ENCODE measurements around the gene SGK1. TPM values are rescaled to one million over a fixed set of nuclear protein-coding genes. Genes with fewer than 3 reads are reported as not detected.
A peak's percentile ranks its signal among the peaks of the same experiment; 100 is the strongest.

Gene SGK1
- total and polyA plus RNA-seq, 2 experiments from 2014 or later = 145 to 161 TPM

DNA sequence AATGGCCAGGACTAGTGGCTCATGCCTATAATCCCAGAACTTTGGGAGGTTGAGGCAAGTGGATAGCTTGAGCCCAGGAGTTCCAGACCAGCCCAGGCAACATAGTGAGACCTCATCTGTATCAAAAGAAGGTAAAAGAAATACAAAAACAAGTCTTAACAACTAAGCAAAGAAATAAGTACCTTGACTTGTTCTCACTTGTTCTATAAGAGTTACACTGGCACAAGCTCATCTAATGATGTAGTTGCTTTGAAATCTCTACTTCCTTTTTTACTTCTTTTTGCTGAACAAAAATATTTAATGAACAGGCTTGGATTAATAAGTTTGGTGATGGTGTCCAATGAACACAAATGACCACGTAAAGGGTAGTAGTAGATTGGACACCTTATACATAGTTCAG, 72.2 kb downstream of the SGK1 start:
- H2AFZ ChIP-seq = no peak overlapping the region
- H3K9me2 ChIP-seq (replicated peaks; ENCODE audit: insufficient read depth) = no peaks in the 10 kb centered on the region
- no peaks in the 10 kb centered on the region for H3K9me3 ChIP-seq (ENCODE audit: low read depth)
- no peaks in the 10 kb centered on the region for H3K36me3 ChIP-seq (replicated peaks; ENCODE audit: insufficient read depth, low read depth)
- TF ChIP-seq EZH2phosphoT487 (IDR thresholded peaks at IDR 0.05; ENCODE audit: low read depth, severe bottlenecking, unreplicated experiment) (no peak), EZH2 (IDR thresholded peaks at IDR 0.05; ENCODE audit: borderline replicate concordance) (no peak)
- TF ChIP-seq, protein P1, sequence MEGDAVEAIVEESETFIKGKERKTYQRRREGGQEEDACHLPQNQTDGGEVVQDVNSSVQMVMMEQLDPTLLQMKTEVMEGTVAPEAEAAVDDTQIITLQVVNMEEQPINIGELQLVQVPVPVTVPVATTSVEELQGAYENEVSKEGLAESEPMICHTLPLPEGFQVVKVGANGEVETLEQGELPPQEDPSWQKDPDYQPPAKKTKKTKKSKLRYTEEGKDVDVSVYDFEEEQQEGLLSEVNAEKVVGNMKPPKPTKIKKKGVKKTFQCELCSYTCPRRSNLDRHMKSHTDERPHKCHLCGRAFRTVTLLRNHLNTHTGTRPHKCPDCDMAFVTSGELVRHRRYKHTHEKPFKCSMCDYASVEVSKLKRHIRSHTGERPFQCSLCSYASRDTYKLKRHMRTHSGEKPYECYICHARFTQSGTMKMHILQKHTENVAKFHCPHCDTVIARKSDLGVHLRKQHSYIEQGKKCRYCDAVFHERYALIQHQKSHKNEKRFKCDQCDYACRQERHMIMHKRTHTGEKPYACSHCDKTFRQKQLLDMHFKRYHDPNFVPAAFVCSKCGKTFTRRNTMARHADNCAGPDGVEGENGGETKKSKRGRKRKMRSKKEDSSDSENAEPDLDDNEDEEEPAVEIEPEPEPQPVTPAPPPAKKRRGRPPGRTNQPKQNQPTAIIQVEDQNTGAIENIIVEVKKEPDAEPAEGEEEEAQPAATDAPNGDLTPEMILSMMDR (IDR thresholded peaks at IDR 0.05; ENCODE audit: poor library complexity) = no peak
- 100% methylated on average over 1 of the region's 1 CpG for WGBS (ENCODE audit: low lambda C conversion rate, missing lambda C conversion rate)
- H4K20me1 ChIP-seq (ENCODE audit: insufficient read depth, poor library complexity, severe bottlenecking) = no peaks in the 10 kb centered on the region
- peaks cover 15% of the 10 kb centered on the region for H3K4me1 ChIP-seq (ENCODE audit: insufficient read depth)
- no peak for DNase-seq (ENCODE audit: low spot score)
- H3K27me3 ChIP-seq = no peaks in the 10 kb centered on the region
- no peak overlapping the region for H3K4me2 ChIP-seq
- H3K4me3 ChIP-seq = no peak overlapping the region
- H3K27ac ChIP-seq = no peak overlapping the region
- no peaks in the 10 kb centered on the region for H3K79me2 ChIP-seq

DNA sequence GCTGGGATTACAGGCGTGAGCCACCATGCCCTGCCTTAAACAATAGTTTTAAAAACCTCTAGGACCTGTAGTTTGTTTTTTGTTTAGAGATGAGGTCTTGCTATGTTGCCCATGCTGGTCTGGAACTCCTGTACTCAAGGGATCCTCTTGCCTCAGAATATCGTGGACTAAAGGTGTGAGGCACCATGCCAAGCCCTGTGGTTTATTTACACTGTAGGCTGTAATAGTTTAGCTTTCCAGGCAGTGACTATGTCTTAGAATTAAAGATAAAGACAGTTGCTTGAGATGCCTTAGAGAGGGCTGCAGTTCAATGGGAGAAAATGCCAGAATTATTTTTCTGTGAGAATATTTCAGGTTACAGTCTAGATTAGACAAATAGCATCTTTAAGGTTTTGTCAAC, 72.9 kb downstream of the SGK1 start:
- H3K4me1 ChIP-seq (ENCODE audit: insufficient read depth) = peaks cover 10% of the 10 kb centered on the region
- no peaks in the 10 kb centered on the region for H4K20me1 ChIP-seq (ENCODE audit: insufficient read depth, poor library complexity, severe bottlenecking)
- H3K36me3 ChIP-seq (replicated peaks; ENCODE audit: insufficient read depth, low read depth) = no peaks in the 10 kb centered on the region
- no peaks in the 10 kb centered on the region for H3K27me3 ChIP-seq
- H2AFZ ChIP-seq = no peak overlapping the region
- peak; percentile 18 for DNase-seq (ENCODE audit: low spot score)
- H3K4me2 ChIP-seq = no peak overlapping the region
- H3K4me3 ChIP-seq = no peak overlapping the region
- H3K79me2 ChIP-seq = no peaks in the 10 kb centered on the region
- TF ChIP-seq, protein P1 (IDR thresholded peaks at IDR 0.05; ENCODE audit: poor library complexity) = no peak
- TF ChIP-seq EZH2 (IDR thresholded peaks at IDR 0.05; ENCODE audit: borderline replicate concordance) (no peak), EZH2phosphoT487 (IDR thresholded peaks at IDR 0.05; ENCODE audit: low read depth, severe bottlenecking, unreplicated experiment) (no peak)
- H3K9me3 ChIP-seq (ENCODE audit: low read depth) = no peaks in the 10 kb centered on the region
- no peaks in the 10 kb centered on the region for H3K9me2 ChIP-seq (replicated peaks; ENCODE audit: insufficient read depth)
- 61% methylated on average over 2 of the region's 2 CpGs for WGBS (ENCODE audit: low lambda C conversion rate, missing lambda C conversion rate)
- H3K27ac ChIP-seq = no peak overlapping the region

DNA sequence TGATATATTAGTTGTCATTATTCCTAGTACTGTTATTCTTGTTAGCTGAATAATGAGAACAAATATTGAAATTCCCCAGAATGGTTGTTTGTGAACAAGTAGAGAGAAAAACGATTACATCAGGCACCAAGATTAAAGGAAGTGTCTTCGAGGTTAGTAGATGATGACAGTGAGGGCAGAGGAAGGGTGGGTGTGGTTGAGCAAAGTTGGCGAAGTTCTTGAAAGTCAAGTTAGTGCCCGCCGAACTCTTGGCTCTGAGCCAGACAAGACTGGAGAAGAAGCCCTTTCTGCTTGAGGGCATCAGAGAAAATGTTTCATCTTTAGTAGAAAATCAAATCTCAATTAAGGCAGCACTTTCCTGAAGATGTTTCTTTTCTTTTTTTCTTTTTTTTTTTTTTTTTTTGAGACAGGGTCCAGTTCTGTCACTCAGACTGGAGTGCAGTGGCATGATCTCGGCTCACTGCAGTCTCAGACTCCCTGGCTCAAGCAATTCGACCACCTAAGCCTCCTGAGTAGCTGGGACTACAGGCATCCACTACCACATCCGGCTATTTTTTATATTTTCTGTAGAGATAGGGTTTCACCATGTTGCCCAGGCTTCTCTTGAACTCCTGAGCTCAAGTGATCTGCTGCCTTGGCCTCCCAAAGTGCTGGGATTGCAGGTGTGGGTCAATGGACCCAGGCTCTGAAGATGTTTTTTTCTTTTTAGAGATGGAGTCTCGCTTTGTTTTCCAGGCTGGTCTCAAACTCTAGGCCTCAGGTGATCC, 77.1 kb downstream of the SGK1 start:
- Histone ChIP-seq H3K27ac (no peak overlapping the region), H3K4me2 (no peak overlapping the region)
- DNase-seq (ENCODE audit: low spot score) = no peak

More for the DNA sequence above, 77.1 kb downstream of the SGK1 start:
- Histone ChIP-seq H4K20me1 (ENCODE audit: insufficient read depth, poor library complexity, severe bottlenecking) (no peaks in the 10 kb centered on the region), H2AFZ (no peak overlapping the region), H3K9me3 (ENCODE audit: low read depth) (no peaks in the 10 kb centered on the region), H3K4me3 (no peak overlapping the region), H3K27me3 (no peaks in the 10 kb centered on the region), H3K9me2 (replicated peaks; ENCODE audit: insufficient read depth) (no peaks in the 10 kb centered on the region), H3K79me2 (no peaks in the 10 kb centered on the region), H3K36me3 (replicated peaks; ENCODE audit: insufficient read depth, low read depth) (no peaks in the 10 kb centered on the region), H3K4me1 (ENCODE audit: insufficient read depth) (no peaks in the 10 kb centered on the region)
- TF ChIP-seq EZH2phosphoT487 (IDR thresholded peaks at IDR 0.05; ENCODE audit: low read depth, severe bottlenecking, unreplicated experiment) (no peak), EZH2 (IDR thresholded peaks at IDR 0.05; ENCODE audit: borderline replicate concordance) (no peak)
- TF ChIP-seq, protein P1 (IDR thresholded peaks at IDR 0.05; ENCODE audit: poor library complexity) = no peak
- 88% methylated on average over 9 of the region's 9 CpGs for WGBS (ENCODE audit: low lambda C conversion rate, missing lambda C conversion rate)

Data from hepatocyte (in vitro differentiated cells).